Body of pancreas (tissue), 4 donors: ENCODE results near the gene POU3F2. TPM values are rescaled to one million over a fixed set of nuclear protein-coding genes. Genes with fewer than 3 reads are reported as not detected.
A peak's percentile ranks its signal among the peaks of the same experiment; 100 is the strongest.

Experiments
- ATAC-seq: fragments of 150-250 bp; one replicate; pipeline ENCODE4 v1.9.1; 2016
- DNase-seq, 4 donors: peaks; one replicate each; pipeline ENCODE4 v3.0.0-alpha.2; 2019
- H3K27ac ChIP-seq, 4 donors: fragments of 200-600 bp; sonication (generic); 1 replicate in 3 of 4; 2 replicates in 1 of 4; pipeline versions ENCODE4 v1.5.1 to v1.6.1; 2016 to 2019; ENCODE audit warnings: mild to moderate bottlenecking in 1 of 4, mixed read lengths in 1 of 4, moderate library complexity in 1 of 4
- H3K27me3 ChIP-seq, 2 donors: fragments of 200-600 bp; sonication (generic); one replicate each; pipeline ENCODE4 v1.6.0; 2016; ENCODE audit warnings: mild to moderate bottlenecking in 1 of 2
- H3K36me3 ChIP-seq, 2 donors: fragments of 200-600 bp; sonication (generic); replicated peaks in 1 of 2; 2 replicates each; pipeline ENCODE4 v1.5.1; 2016; ENCODE audit warnings: low read depth in 2 of 2; ENCODE audit not compliant: insufficient read depth in 1 of 2
- H3K4me1 ChIP-seq: fragments of 200-600 bp; sonication (generic); one replicate; pipeline ENCODE4 v1.6.0; 2016
- H3K4me3 ChIP-seq, 2 donors: fragments of 200-600 bp; sonication (generic); 1 replicate in 1 of 2; 2 replicates in 1 of 2; pipeline ENCODE4 v1.5.1; 2016 to 2019
- H3K9me3 ChIP-seq, 3 donors: fragments of 200-600 bp; sonication (generic); 1 replicate in 2 of 3; 2 replicates in 1 of 3; pipeline ENCODE4 v1.5.1; 2016
- CTCF ChIP-seq, 7 experiments: fragments of 450-650 bp in 4 of 7; fragments of 200-600 bp in 3 of 7; sonication (generic) in 3 of 7; IDR thresholded peaks; one replicate each; pipeline ENCODE4 v1.5.1; 2016 to 2019; ENCODE audit warnings: antibody characterized with exemption in 7 of 7
- POLR2A ChIP-seq, 3 donors: fragments of 450-650 bp; IDR thresholded peaks; one replicate each; pipeline ENCODE4 v1.6.1; 2016; ENCODE audit warnings: antibody characterized with exemption in 3 of 3, mild to moderate bottlenecking in 2 of 3
- WGBS, 2 donors: methylation state at CpG; one replicate each; pipeline ENCODE4 v1.1.5; 2017; 5-methylcytosine and 5-hydroxymethylcytosine counted together
- intact Hi-C: fragments of 100-400 bp; cut with DNase I; formaldehyde crosslinking; loops from one replicate; pipeline ENCODE4 v1.15.1; 2023
- total RNA-seq, 2 donors: library from RNA; depleted of rRNA; stranded (reverse); fragments of >200 nt; gene quantifications; one replicate each; pipeline ENCODE4 v1.1.0, GENCODE V29; 2016

The POU3F2 gene
- total RNA-seq: not detected

GRCh38 chr6:98834060-98835031, at the start of gene POU3F2:
POU3F2 (plus strand) TSS chr6:98834574; CDS start chr6:98834874, 300 bp downstream.
- intact Hi-C loops: no loop called here
- Histone ChIP-seq H3K4me1 (peaks cover 50% of the 10 kb centered on the region), H3K27ac (no peak within 1 kb of the TSS), H3K36me3 (no peaks in the 10 kb centered on the region), H3K4me3 (peak within 1 kb of the TSS; percentile 17 to 29), H3K9me3 (no peaks in the 10 kb centered on the region), H3K27me3 (peaks cover 0 to 55% of the 10 kb centered on the region in 2 donors)
- peak; percentile 63 to 77 (median 72) for DNase-seq
- 1% methylated on average over 80 to 83 of the region's 83 CpGs for WGBS, 2 donors
- TF ChIP-seq CTCF (IDR thresholded peaks at IDR 0.05) (no peak), POLR2A (IDR thresholded peaks at IDR 0.05) (no peak)
- peak; percentile 76 for ATAC-seq

GRCh38 chr6:98787435-98787834, 46.9 kb upstream of the POU3F2 start:
- peaks cover 0 to 5% of the 10 kb centered on the region in 2 donors for H3K27me3 ChIP-seq
- no peak overlapping the region for H3K27ac ChIP-seq
- WGBS, 2 donors: 52 to 55% methylated on average over 8 of the region's 8 CpGs
- ATAC-seq (no peak), DNase-seq (no peak)
- H3K4me1 ChIP-seq: no peaks in the 10 kb centered on the region
- H3K4me3 ChIP-seq: no peak overlapping the region
- intact Hi-C loops: no loop called here
- H3K36me3 ChIP-seq: no peaks in the 10 kb centered on the region
- TF ChIP-seq POLR2A (IDR thresholded peaks at IDR 0.05) (no peak), CTCF (IDR thresholded peaks at IDR 0.05) (no peak)
- no peaks in the 10 kb centered on the region for H3K9me3 ChIP-seq

GRCh38 chr6:98787961-98788360, 46.4 kb upstream of the POU3F2 start:
- intact Hi-C loops: no loop called here
- H3K27me3 ChIP-seq: peaks cover 0 to 5% of the 10 kb centered on the region in 2 donors
- H3K4me1 ChIP-seq: no peaks in the 10 kb centered on the region
- DNase-seq (no peak), ATAC-seq (no peak)
- H3K4me3 ChIP-seq: no peak overlapping the region
- no peaks in the 10 kb centered on the region for H3K9me3 ChIP-seq
- H3K27ac ChIP-seq: no peak overlapping the region
- WGBS, 2 donors: 24 to 35% methylated on average over 15 of the region's 15 CpGs
- TF ChIP-seq POLR2A (IDR thresholded peaks at IDR 0.05): no peak
- TF ChIP-seq CTCF (IDR thresholded peaks at IDR 0.05): no peak
- H3K36me3 ChIP-seq: no peaks in the 10 kb centered on the region

GRCh38 chr6:98794307-98794842, 40.0 kb upstream of the POU3F2 start:
- TF ChIP-seq POLR2A (IDR thresholded peaks at IDR 0.05) (no peak), CTCF (IDR thresholded peaks at IDR 0.05) (no peak)
- H3K27ac ChIP-seq: no peak overlapping the region
- DNase-seq: no peak
- no peaks in the 10 kb centered on the region for H3K9me3 ChIP-seq
- no peaks in the 10 kb centered on the region for H3K4me1 ChIP-seq
- no peak overlapping the region for H3K4me3 ChIP-seq
- WGBS, 2 donors: 61 to 69% methylated on average over 4 of the region's 4 CpGs
- ATAC-seq: no peak
- intact Hi-C loops: no loop called here
- peaks cover 0 to 5% of the 10 kb centered on the region in 2 donors for H3K27me3 ChIP-seq
- H3K36me3 ChIP-seq: no peaks in the 10 kb centered on the region
